SH-SY5Y (cell line): Measurements from ENCODE around the gene UCHL1.

Experiments
- GATA2 ChIP-seq: IDR thresholded peaks from 2 replicates; pipeline ENCODE4 v1.6.1; 2011; ENCODE audit warnings: mild to moderate bottlenecking, low read depth, low read length
- GATA3 ChIP-seq: IDR thresholded peaks from 2 replicates; pipeline ENCODE4 v1.6.1; 2011; ENCODE audit warnings: low read depth, mild to moderate bottlenecking, low read length, moderate library complexity

DNA sequence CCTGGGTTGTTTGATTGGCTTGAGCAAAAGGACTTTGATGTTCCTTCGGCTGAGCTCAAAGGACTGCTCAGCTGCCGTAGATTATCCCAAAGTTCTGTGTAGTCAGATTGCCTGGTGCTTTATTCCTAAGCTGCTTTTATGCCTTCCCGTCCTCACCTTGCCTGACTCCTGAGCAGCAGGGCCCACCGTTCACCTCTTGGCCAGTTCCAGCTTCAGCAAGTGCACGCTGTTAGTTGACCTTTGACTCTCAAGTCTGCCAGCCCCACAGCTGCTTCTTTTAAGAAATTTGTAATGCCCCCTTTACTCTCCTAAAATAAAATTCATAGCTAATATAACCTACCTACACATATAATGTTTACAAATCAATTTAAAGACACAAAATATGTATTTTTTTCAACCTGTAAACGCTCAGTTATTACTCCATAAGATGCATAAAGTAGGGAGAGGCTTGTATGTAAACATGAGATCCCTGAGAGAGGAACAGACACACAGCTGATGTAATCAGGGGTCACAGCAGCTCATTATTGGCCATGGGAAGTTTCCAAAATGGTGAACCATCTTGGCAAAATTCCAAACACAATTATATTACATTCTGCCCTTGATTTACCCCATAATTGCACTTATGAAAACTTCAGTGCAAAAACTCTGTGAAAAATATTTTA, 28.6 kb downstream of the UCHL1 start:
- TF ChIP-seq GATA3 (no peak), GATA2 (no peak)
